HepG2 (cell line): ENCODE measurements around the gene LIME1. TPM values are rescaled to one million over a fixed set of nuclear protein-coding genes. Genes with fewer than 3 reads are reported as not detected.

Source experiments
- ADNP ChIP-seq: sonication (generic); formaldehyde crosslinking; IDR thresholded peaks from 2 replicates; pipeline ENCODE4 v1.4.0; 2020; ENCODE audit warnings: missing genetic modification reagents
- BRCA1 ChIP-seq: sonication (generic); formaldehyde crosslinking; IDR thresholded peaks from 2 replicates; pipeline ENCODE4 v1.4.0; 2020; ENCODE audit warnings: missing genetic modification reagents
- ELF3 ChIP-seq: IDR thresholded peaks from 2 replicates; pipeline ENCODE4 v1.6.1; 2016; ENCODE audit warnings: missing genetic modification reagents, missing compliant biosample characterization
- FOXO1 ChIP-seq: sonication (generic); formaldehyde crosslinking; IDR thresholded peaks from 2 replicates; pipeline ENCODE4 v1.4.0; 2020; ENCODE audit warnings: missing genetic modification reagents
- KDM2A ChIP-seq: sonication (generic); formaldehyde crosslinking; IDR thresholded peaks from 2 replicates; pipeline ENCODE4 v1.4.0; 2020; ENCODE audit warnings: low read depth, missing genetic modification reagents, borderline replicate concordance
- KDM5B ChIP-seq: sonication (generic); formaldehyde crosslinking; IDR thresholded peaks from 2 replicates; pipeline ENCODE4 v1.4.0; 2020; ENCODE audit warnings: missing genetic modification reagents, mild to moderate bottlenecking, borderline replicate concordance
- KMT2A ChIP-seq: sonication (generic); formaldehyde crosslinking; IDR thresholded peaks from 2 replicates; pipeline ENCODE4 v1.4.0; 2020; ENCODE audit warnings: missing genetic modification reagents
- MLX ChIP-seq: IDR thresholded peaks from 2 replicates; pipeline ENCODE4 v1.6.1; 2016
- NCOA5 ChIP-seq: sonication (generic); formaldehyde crosslinking; IDR thresholded peaks from 2 replicates; pipeline ENCODE4 v1.4.0; 2020; ENCODE audit warnings: missing genetic modification reagents
- NONO ChIP-seq, 2 experiments: fragments of 450-650 bp in 1 of 2; sonication (generic) in 1 of 2; formaldehyde crosslinking in 1 of 2; IDR thresholded peaks in 1 of 2; conservative IDR thresholded peaks in 1 of 2; 2 replicates each; pipeline versions ENCODE4 v1.6.1 to v1.8.0; 2017 to 2022; ENCODE audit warnings: mild to moderate bottlenecking in 1 of 2, missing genetic modification reagents in 1 of 2, moderate library complexity in 1 of 2
- POLR2G ChIP-seq: fragments of 200-400 bp; formaldehyde crosslinking; IDR thresholded peaks from 2 replicates; pipeline ENCODE4 v1.6.1; 2018; ENCODE audit warnings: mild to moderate bottlenecking, low read depth, low read length, moderate library complexity
- RAD21 ChIP-seq: fragments of 450-650 bp; formaldehyde crosslinking; IDR thresholded peaks from 2 replicates; pipeline ENCODE4 v1.5.0; 2020; ENCODE audit warnings: mild to moderate bottlenecking
- SAFB2 ChIP-seq: sonication (generic); formaldehyde crosslinking; IDR thresholded peaks from 2 replicates; pipeline ENCODE4 v1.5.1; 2020; ENCODE audit warnings: missing genetic modification reagents, low read depth, mild to moderate bottlenecking, borderline replicate concordance
- SMYD3 ChIP-seq: sonication (generic); formaldehyde crosslinking; IDR thresholded peaks from 2 replicates; pipeline ENCODE4 v1.8.1; 2023; ENCODE audit warnings: mild to moderate bottlenecking, missing genetic modification reagents
- ZBTB38 ChIP-seq: sonication (generic); formaldehyde crosslinking; IDR thresholded peaks from 2 replicates; pipeline ENCODE4 v1.5.1; 2020; ENCODE audit warnings: mild to moderate bottlenecking, missing genetic modification reagents
- ZFP36 ChIP-seq: fragments of 150-350 bp; IDR thresholded peaks from 2 replicates; pipeline ENCODE4 v1.6.1; 2018; ENCODE audit warnings: borderline replicate concordance, low read length, low read depth; ENCODE audit not compliant: partially characterized antibody
- ZNF280B ChIP-seq: sonication (generic); formaldehyde crosslinking; IDR thresholded peaks from 2 replicates; pipeline ENCODE4 v1.5.0; 2020; ENCODE audit warnings: missing genetic modification reagents, mild to moderate bottlenecking, borderline replicate concordance
- ZNF30 ChIP-seq: sonication (generic); formaldehyde crosslinking; IDR thresholded peaks from 2 replicates; pipeline ENCODE4 v1.5.0; 2020; ENCODE audit warnings: mild to moderate bottlenecking, missing genetic modification reagents
- ZNF333 ChIP-seq: sonication (generic); formaldehyde crosslinking; IDR thresholded peaks from 2 replicates; pipeline ENCODE4 v1.4.0; 2020; ENCODE audit warnings: mild to moderate bottlenecking, missing genetic modification reagents, borderline replicate concordance
- ZNF569 ChIP-seq: sonication (generic); formaldehyde crosslinking; IDR thresholded peaks from 2 replicates; pipeline ENCODE4 v1.5.0; 2020; ENCODE audit warnings: mild to moderate bottlenecking, missing genetic modification reagents, moderate library complexity, borderline replicate concordance
- ZNF616 ChIP-seq: sonication (generic); formaldehyde crosslinking; IDR thresholded peaks from 2 replicates; pipeline ENCODE4 v1.5.0; 2020; ENCODE audit warnings: low read depth, mild to moderate bottlenecking, missing genetic modification reagents
- ZNF644 ChIP-seq: IDR thresholded peaks from 2 replicates; pipeline ENCODE4 v1.6.1; 2016; ENCODE audit warnings: low read depth
- polyA plus RNA-seq, 8 experiments: library from polyadenylated mRNA; depleted of rRNA in 3 of 8; stranded (reverse) in 7 of 8; unstranded in 1 of 8; fragments of >200 nt; fragmentation: Illumina TruSeq in 4 of 8; extraction: Trizol in 4 of 8; gene quantifications; 2 replicates each; pipeline versions ENCODE4 v1.2.1 to v1.2.3, GENCODE V29; 2011 to 2016; ENCODE audit warnings: low read depth in 4 of 8, missing spikeins in 1 of 8, mixed read lengths in 1 of 8; ENCODE audit not compliant: insufficient read depth in 1 of 8
- total RNA-seq, 5 experiments: library from RNA; depleted of rRNA; stranded (reverse); fragments of >200 nt; fragmentation: Illumina TruSeq; extraction: Trizol; gene quantifications; 2 replicates each; pipeline ENCODE4 v1.2.3, GENCODE V29; 2016; ENCODE audit warnings: low read depth in 1 of 5
- TF ChIP-seq, protein P1 (sequence below): sonication (generic); formaldehyde crosslinking; IDR thresholded peaks from 2 replicates; pipeline ENCODE4 v1.8.0; 2022; ENCODE audit warnings: missing genetic modification reagents, mild to moderate bottlenecking, borderline replicate concordance
- TF ChIP-seq, protein P2 (sequence below): sonication (generic); formaldehyde crosslinking; IDR thresholded peaks from 2 replicates; pipeline ENCODE4 v1.8.1; 2023; ENCODE audit warnings: mild to moderate bottlenecking, missing genetic modification reagents
- TF ChIP-seq, protein P3 (sequence below): sonication (generic); formaldehyde crosslinking; IDR thresholded peaks from 2 replicates; pipeline ENCODE4 v1.4.0; 2020; ENCODE audit warnings: missing genetic modification reagents

LIME1 gene
- total and polyA plus RNA-seq, 2 of the 13 experiments (the other 11 are each of a cell fraction or from before 2014, with no cell fraction given), result 13.0 to 61.5 TPM

DNA sequence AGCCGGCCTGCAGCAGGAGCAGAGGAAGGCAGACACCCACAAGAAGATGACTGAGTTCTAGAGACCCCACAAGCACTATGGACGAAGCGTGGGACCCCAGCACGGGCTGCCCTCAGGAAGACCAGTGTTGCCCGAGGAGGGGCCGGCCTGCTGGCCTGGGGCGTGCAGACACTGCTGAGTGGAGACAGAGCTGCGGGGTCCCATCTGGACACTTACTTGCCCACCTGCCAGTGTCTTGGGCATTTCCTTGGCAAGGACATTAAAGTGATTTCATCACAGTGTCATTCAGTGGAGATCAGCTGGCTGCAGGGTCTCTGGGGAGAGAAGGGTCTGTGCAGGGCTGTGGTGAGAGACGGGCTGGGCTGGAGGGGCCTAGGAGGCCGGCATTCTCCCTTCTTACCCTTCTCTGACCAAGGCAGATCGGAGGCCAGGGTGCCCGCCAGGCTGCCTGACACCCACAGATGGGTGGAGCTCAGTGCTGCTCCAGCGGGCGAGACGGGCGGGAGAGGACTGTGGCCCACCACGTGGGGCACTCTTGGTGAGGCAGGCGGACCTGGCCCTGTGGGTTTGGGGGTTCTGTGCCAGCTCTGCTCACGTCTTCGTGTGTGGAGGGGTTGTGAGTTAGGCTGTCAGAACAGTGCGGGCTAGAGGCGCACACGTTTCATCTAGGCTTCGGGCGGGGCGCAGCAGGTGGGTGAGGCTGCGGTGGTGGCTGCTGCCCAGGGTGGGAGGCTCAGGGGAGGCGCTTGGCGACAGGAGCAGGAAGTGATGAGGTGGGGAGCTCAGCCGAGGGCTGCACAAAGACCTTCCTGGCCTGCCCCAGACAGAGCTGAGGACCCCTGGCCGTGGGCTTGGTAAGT lies at the start of gene LIME1 (continued):
- TF ChIP-seq, protein P1, sequence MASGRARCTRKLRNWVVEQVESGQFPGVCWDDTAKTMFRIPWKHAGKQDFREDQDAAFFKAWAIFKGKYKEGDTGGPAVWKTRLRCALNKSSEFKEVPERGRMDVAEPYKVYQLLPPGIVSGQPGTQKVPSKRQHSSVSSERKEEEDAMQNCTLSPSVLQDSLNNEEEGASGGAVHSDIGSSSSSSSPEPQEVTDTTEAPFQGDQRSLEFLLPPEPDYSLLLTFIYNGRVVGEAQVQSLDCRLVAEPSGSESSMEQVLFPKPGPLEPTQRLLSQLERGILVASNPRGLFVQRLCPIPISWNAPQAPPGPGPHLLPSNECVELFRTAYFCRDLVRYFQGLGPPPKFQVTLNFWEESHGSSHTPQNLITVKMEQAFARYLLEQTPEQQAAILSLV (CRISPR knock-in tag), result peak; percentile 41; the same call in 1 of the 2 replicates
- TF ChIP-seq ZFP36 (no peak), KMT2A (CRISPR knock-in tag) (no peak), NONO (IDR thresholded peaks at IDR 0.05) (no peak), NONO (CRISPR knock-in tag; conservative IDR thresholded peaks at IDR 0.05) (peak; percentile 1; the same call in 1 of the 2 replicates), SAFB2 (0 out of 2 replicates have a peak, but pooled peaks have one; percentile 10), SMYD3 (CRISPR knock-in tag) (no peak), ZNF616 (no peak), ZBTB38 (CRISPR knock-in tag) (peak; percentile 47; the same call in 1 of the 2 replicates), KDM2A (CRISPR knock-in tag) (no peak), ADNP (CRISPR knock-in tag) (no peak), POLR2G (peak; percentile 10; the same call in 1 of the 2 replicates), FOXO1 (no peak), ZNF644 (no peak), MLX (CRISPR knock-in tag) (no peak), ZNF30 (CRISPR knock-in tag) (no peak), ZNF280B (CRISPR knock-in tag) (no peak), ZNF569 (CRISPR knock-in tag) (no peak), BRCA1 (CRISPR knock-in tag) (no peak), RAD21 (CRISPR knock-in tag) (no peak), ZNF333 (CRISPR knock-in tag) (0 out of 2 replicates have a peak, but pooled peaks have one; percentile 33), ELF3 (CRISPR knock-in tag) (no peak), NCOA5 (CRISPR knock-in tag) (no peak), KDM5B (CRISPR knock-in tag) (no peak; the same call in 1 of the 2 replicates)
- TF ChIP-seq, protein P2, sequence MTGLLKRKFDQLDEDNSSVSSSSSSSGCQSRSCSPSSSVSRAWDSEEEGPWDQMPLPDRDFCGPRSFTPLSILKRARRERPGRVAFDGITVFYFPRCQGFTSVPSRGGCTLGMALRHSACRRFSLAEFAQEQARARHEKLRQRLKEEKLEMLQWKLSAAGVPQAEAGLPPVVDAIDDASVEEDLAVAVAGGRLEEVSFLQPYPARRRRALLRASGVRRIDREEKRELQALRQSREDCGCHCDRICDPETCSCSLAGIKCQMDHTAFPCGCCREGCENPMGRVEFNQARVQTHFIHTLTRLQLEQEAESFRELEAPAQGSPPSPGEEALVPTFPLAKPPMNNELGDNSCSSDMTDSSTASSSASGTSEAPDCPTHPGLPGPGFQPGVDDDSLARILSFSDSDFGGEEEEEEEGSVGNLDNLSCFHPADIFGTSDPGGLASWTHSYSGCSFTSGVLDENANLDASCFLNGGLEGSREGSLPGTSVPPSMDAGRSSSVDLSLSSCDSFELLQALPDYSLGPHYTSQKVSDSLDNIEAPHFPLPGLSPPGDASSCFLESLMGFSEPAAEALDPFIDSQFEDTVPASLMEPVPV (CRISPR knock-in tag), result 0 out of 2 replicates have a peak, but pooled peaks have one; percentile 35
- TF ChIP-seq, protein P3, sequence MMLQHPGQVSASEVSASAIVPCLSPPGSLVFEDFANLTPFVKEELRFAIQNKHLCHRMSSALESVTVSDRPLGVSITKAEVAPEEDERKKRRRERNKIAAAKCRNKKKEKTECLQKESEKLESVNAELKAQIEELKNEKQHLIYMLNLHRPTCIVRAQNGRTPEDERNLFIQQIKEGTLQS, result no peak
